Mesenchymal stem cell (in vitro differentiated cells and primary cell): Measurements from ENCODE around the gene FABP1. TPM values are rescaled to one million over a fixed set of nuclear protein-coding genes. Genes with fewer than 3 reads are reported as not detected.
A peak's percentile ranks its signal among the peaks of the same experiment; 100 is the strongest.

ENCODE experiments used
- DNase-seq: peaks from one replicate; pipeline ENCODE4 v3.0.0-alpha.2; 2013
- H2AFZ ChIP-seq: one replicate; pipeline ENCODE4 v1.6.1; 2013; ENCODE audit warnings: low read depth, mild to moderate bottlenecking, control low read depth, inconsistent platforms, low read length, moderate library complexity
- H2AK5ac ChIP-seq: 2 replicates; pipeline ENCODE4 v1.6.1; 2013; ENCODE audit warnings: low read length, moderate library complexity, mild to moderate bottlenecking, inconsistent platforms; ENCODE audit not compliant: severe bottlenecking
- H2BK120ac ChIP-seq: one replicate; pipeline ENCODE4 v1.6.1; 2013; ENCODE audit warnings: low read depth, mild to moderate bottlenecking, inconsistent platforms, low read length, moderate library complexity
- H2BK12ac ChIP-seq, 2 experiments: one replicate each; pipeline ENCODE4 v1.6.1; 2013; ENCODE audit warnings: inconsistent platforms in 2 of 2, low read length in 2 of 2, mild to moderate bottlenecking in 2 of 2, moderate library complexity in 2 of 2, control low read depth in 1 of 2
- H2BK15ac ChIP-seq: one replicate; pipeline ENCODE4 v1.6.1; 2013; ENCODE audit warnings: mild to moderate bottlenecking, low read depth, inconsistent platforms; ENCODE audit not compliant: poor library complexity, severe bottlenecking
- H2BK5ac ChIP-seq: 2 replicates; pipeline ENCODE4 v1.6.1; 2013; ENCODE audit warnings: low read depth, mild to moderate bottlenecking, low read length, control low read depth, inconsistent platforms; ENCODE audit not compliant: poor library complexity, severe bottlenecking
- H3K14ac ChIP-seq, 2 experiments: one replicate each; pipeline ENCODE4 v1.6.1; 2013; ENCODE audit warnings: inconsistent platforms in 2 of 2, low read length in 2 of 2, control low read depth in 1 of 2, mild to moderate bottlenecking in 1 of 2, moderate library complexity in 1 of 2
- H3K18ac ChIP-seq, 2 experiments: one replicate each; pipeline ENCODE4 v1.6.1; 2013; ENCODE audit warnings: inconsistent platforms in 2 of 2, low read length in 2 of 2, control low read depth in 1 of 2, low read depth in 1 of 2, mild to moderate bottlenecking in 1 of 2
- H3K23ac ChIP-seq, 2 experiments: one replicate each; pipeline ENCODE4 v1.6.1; 2013; ENCODE audit warnings: inconsistent platforms in 2 of 2, low read length in 2 of 2, mild to moderate bottlenecking in 2 of 2, moderate library complexity in 2 of 2, control low read depth in 1 of 2
- H3K27ac ChIP-seq: 2 replicates; pipeline ENCODE4 v1.5.1; 2013; ENCODE audit warnings: mild to moderate bottlenecking, moderate library complexity, low read length, control low read depth, inconsistent platforms; ENCODE audit not compliant: poor library complexity, severe bottlenecking
- H3K27me3 ChIP-seq, 2 experiments: 2 replicates each; pipeline versions ENCODE4 v1.6.1 to v1.7.0; 2013; ENCODE audit warnings: low read length in 2 of 2, mild to moderate bottlenecking in 2 of 2, moderate library complexity in 2 of 2, control low read depth in 1 of 2, inconsistent platforms in 1 of 2; ENCODE audit not compliant: control insufficient read depth in 1 of 2, insufficient read depth in 1 of 2
- H3K36me3 ChIP-seq, 2 experiments: 2 replicates each; pipeline versions ENCODE4 v1.6.1 to v1.7.0; 2013; ENCODE audit warnings: low read length in 2 of 2, control low read depth in 1 of 2, inconsistent platforms in 1 of 2, low read depth in 1 of 2, mild to moderate bottlenecking in 1 of 2; ENCODE audit not compliant: insufficient read depth in 2 of 2, control insufficient read depth in 1 of 2
- H3K4ac ChIP-seq, 2 experiments: one replicate each; pipeline ENCODE4 v1.6.1; 2013; ENCODE audit warnings: inconsistent platforms in 2 of 2, low read length in 2 of 2, mild to moderate bottlenecking in 2 of 2, moderate library complexity in 2 of 2, control low read depth in 1 of 2, low read depth in 1 of 2
- H3K4me1 ChIP-seq: 2 replicates; pipeline ENCODE4 v1.6.1; 2013; ENCODE audit warnings: low read depth, low read length, control low read depth; ENCODE audit not compliant: control insufficient read depth, insufficient read depth
- H3K4me2 ChIP-seq: 2 replicates; pipeline ENCODE4 v1.6.1; 2013; ENCODE audit warnings: low read length, mild to moderate bottlenecking, inconsistent platforms; ENCODE audit not compliant: poor library complexity, severe bottlenecking
- H3K4me3 ChIP-seq, 2 experiments: 2 replicates each; pipeline versions ENCODE4 v1.5.1 to v1.7.0; 2013; ENCODE audit warnings: low read length in 2 of 2, mild to moderate bottlenecking in 2 of 2, control low read depth in 1 of 2, low read depth in 1 of 2; ENCODE audit not compliant: insufficient read depth in 1 of 2
- H3K79me1 ChIP-seq: replicated peaks from 2 replicates; pipeline ENCODE4 v1.6.1; 2013; ENCODE audit warnings: mild to moderate bottlenecking, control low read depth, low read length, inconsistent platforms; ENCODE audit not compliant: poor library complexity, severe bottlenecking
- H3K9ac ChIP-seq: 2 replicates; pipeline ENCODE4 v1.7.0; 2013; ENCODE audit warnings: mild to moderate bottlenecking, low read length, moderate library complexity
- H3K9me3 ChIP-seq: 2 replicates; pipeline ENCODE4 v1.7.0; 2013; ENCODE audit warnings: mild to moderate bottlenecking, low read length; ENCODE audit not compliant: control insufficient read depth
- H4K8ac ChIP-seq: one replicate; pipeline ENCODE4 v1.6.1; 2013; ENCODE audit warnings: inconsistent platforms, mild to moderate bottlenecking, low read length, moderate library complexity
- H4K91ac ChIP-seq: one replicate; pipeline ENCODE4 v1.6.1; 2013; ENCODE audit warnings: mild to moderate bottlenecking, low read length, inconsistent platforms
- WGBS: methylation state at CpG from one replicate; pipeline ENCODE4 v1.1.7; 2013; ENCODE audit warnings: mixed read lengths; 5-methylcytosine and 5-hydroxymethylcytosine counted together
- small RNA-seq: library from polyadenylated mRNA; stranded (forward); fragments of <200 nt; extraction: miRNeasy Mini kit (QIAGEN cat#:217004); gene quantifications from one replicate; pipeline ENCODE3, GENCODE V24; 2013; ENCODE audit warnings: low read depth

Gene FABP1

GRCh38 chr2:88077080-88077479 is 50.8 kb downstream of the FABP1 start:
- Histone ChIP-seq H3K36me3 (no peaks in the 10 kb centered on the region), H2AK5ac (no peak overlapping the region), H4K91ac (no peak overlapping the region), H3K4me1 (peaks cover 1% of the 10 kb centered on the region), H2BK15ac (no peak overlapping the region), H3K27ac (no peak overlapping the region), H3K9me3 (no peaks in the 10 kb centered on the region), H3K27me3 (peaks cover 0 to 4% of the 10 kb centered on the region in 2 experiments), H3K14ac (no peak overlapping the region), H3K23ac (no peak overlapping the region), H3K4me2 (no peak overlapping the region), H2BK120ac (no peak overlapping the region), H2AFZ (no peak overlapping the region), H3K4ac (no peak overlapping the region), H2BK5ac (no peak overlapping the region), H3K9ac (no peak overlapping the region), H4K8ac (no peak overlapping the region), H2BK12ac (no peak overlapping the region), H3K79me1 (no peaks in the 10 kb centered on the region), H3K18ac (no peak overlapping the region), H3K4me3 (no peak overlapping the region)
- WGBS = 93% methylated on average over 8 of the region's 8 CpGs
- DNase-seq = no peak

GRCh38 chr2:88074854-88075292 is 53.0 kb downstream of the FABP1 start:
- WGBS = 56% methylated on average over 4 of the region's 4 CpGs
- H3K36me3 ChIP-seq = no peaks in the 10 kb centered on the region
- no peak overlapping the region for H3K4ac ChIP-seq
- H2BK120ac ChIP-seq = no peak overlapping the region
- no peak overlapping the region for H2BK15ac ChIP-seq
- no peak overlapping the region for H4K91ac ChIP-seq
- no peak overlapping the region for H2BK12ac ChIP-seq
- H3K18ac ChIP-seq = no peak overlapping the region
- H3K23ac ChIP-seq = no peak overlapping the region
- no peak overlapping the region for H3K14ac ChIP-seq
- no peaks in the 10 kb centered on the region for H3K9me3 ChIP-seq
- H4K8ac ChIP-seq = no peak overlapping the region
- no peak overlapping the region for H2BK5ac ChIP-seq
- H2AFZ ChIP-seq = no peak overlapping the region
- H3K79me1 ChIP-seq = no peaks in the 10 kb centered on the region
- H3K27ac ChIP-seq = peak overlapping the region; percentile 44
- no peak overlapping the region for H3K4me3 ChIP-seq
- peaks cover 1% of the 10 kb centered on the region for H3K4me1 ChIP-seq
- no peak overlapping the region for H2AK5ac ChIP-seq
- H3K27me3 ChIP-seq = no peaks in the 10 kb centered on the region
- H3K9ac ChIP-seq = no peak overlapping the region
- no peak overlapping the region for H3K4me2 ChIP-seq
- peak; percentile 65 for DNase-seq

GRCh38 chr2:88074150-88074549 is 53.7 kb downstream of the FABP1 start:
- no peak overlapping the region for H3K9ac ChIP-seq

More at GRCh38 chr2:88074150-88074549, 53.7 kb downstream of the FABP1 start:
- no peak overlapping the region for H4K8ac ChIP-seq
- H3K23ac ChIP-seq = no peak overlapping the region
- no peak overlapping the region for H2BK12ac ChIP-seq
- H3K9me3 ChIP-seq = no peaks in the 10 kb centered on the region
- no peak overlapping the region for H3K14ac ChIP-seq
- no peak for DNase-seq
- no peak overlapping the region for H3K18ac ChIP-seq
- no peak overlapping the region for H3K4me2 ChIP-seq
- H2BK15ac ChIP-seq = no peak overlapping the region
- H3K27me3 ChIP-seq = no peaks in the 10 kb centered on the region
- no peak overlapping the region for H2AK5ac ChIP-seq
- no peak overlapping the region for H3K4me3 ChIP-seq
- no peak overlapping the region for H2BK5ac ChIP-seq
- H3K79me1 ChIP-seq = no peaks in the 10 kb centered on the region
- H3K4me1 ChIP-seq = peaks cover 1% of the 10 kb centered on the region
- H4K91ac ChIP-seq = no peak overlapping the region
- H2AFZ ChIP-seq = no peak overlapping the region
- H2BK120ac ChIP-seq = no peak overlapping the region
- H3K36me3 ChIP-seq = no peaks in the 10 kb centered on the region
- no peak overlapping the region for H3K27ac ChIP-seq
- H3K4ac ChIP-seq = no peak overlapping the region

Small RNA genes within 50 kb of the gene (small RNA-seq; reads per million reads assigned to genes)
- gene MIR4780 = not detected
